ENCODE data around the gene PLIN1.

Gene PLIN1

DNA sequence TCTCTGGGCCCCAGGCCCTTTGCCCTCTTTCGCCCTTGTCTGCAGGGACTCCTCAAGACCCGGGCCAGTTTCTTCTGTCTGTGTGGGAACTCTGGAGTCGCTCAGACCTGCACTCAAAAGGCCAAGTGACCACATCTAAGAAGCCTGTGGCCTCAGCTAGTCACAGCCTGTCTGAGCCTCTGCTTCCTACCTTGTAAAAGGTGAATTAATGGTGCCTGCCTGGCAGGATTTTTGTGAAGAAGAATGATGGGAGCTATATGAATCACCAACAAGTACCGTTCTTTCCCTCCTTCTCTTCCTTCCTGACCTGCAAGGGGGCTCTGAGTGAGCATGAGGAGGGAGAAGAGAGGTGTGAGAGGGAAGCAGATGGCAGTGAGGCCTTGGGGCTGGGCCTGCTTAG lies 7.5 kb downstream of the PLIN1 start:
- DNase-seq: no peak

DNA sequence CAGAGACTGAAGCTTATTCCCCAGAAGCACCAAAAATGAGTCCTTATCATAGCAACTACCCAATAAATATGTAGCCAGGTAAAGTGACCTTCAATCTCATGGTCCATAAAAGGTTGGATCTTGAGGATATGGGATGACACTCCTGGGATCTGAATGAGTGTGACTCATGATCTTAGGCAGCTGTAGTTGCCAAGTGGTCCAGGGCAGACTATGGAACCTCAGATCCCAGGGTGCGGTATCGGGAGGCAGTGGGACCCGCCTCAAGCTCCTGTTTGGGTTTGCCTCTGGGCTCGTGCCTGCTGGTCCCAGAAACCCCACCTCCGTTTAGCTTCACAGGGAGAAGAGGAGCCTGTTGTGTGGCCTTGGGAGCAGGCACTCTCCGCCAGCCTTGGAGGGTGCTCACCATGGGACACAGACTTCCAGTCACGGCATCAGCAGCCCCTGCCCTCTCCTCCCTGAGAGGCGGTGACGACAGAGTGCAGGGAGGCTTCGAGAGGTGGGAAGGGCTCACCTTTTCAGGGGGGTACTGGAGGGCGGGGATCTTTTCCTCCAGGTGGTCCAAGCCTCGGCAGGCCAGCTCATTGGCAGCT lies 8.1 kb downstream of the PLIN1 start:
- no peak for DNase-seq

- no peak for DNase-seq
Observed at GRCh38 chr15:89669941-89670340, 9.2 kb downstream of the PLIN1 start.

DNA sequence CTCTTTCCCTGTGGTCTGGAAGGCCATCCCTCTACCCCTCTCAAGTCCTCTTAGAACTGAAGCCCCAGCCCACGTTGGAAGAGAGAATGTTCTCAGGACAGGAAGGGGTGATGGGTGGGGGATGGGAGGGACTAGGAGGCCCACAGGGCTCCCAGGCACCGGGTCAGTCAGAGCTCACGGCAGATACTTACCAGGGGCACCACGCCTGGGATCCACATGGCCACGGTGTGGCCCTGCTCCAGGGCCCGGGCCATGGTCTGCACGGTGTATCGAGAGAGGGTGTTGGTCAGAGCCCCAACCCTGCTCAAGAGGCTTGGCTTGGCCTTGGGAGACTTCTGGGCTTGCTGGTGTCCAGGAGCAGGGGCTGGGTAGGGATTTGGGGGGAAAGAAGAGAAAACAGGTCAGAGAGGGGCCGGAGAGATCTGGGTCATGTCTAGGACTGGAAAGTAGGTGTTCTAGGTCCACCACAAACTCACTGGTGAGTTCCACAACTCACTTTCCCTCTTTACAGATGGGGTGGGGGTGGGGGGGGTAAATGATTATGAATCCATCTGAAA lies 9.8 kb downstream of the PLIN1 start:
- DNase-seq: no peak

GRCh38 chr15:89668171-89668570 lies 11.0 kb downstream of the PLIN1 start:
- DNase-seq: no peak

DNA sequence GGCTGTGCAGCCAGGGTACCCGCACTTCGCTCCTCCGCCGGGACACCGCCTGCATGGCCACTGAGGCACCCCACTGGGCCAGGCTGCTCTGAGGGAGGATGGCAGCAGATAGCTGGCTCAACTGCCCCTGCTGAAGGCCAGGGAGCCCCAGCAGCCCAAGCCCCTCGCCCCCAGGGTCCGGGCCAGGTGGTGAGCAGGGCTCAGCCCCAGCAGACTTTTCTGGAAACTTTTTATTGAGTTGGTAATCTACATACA lies 11.5 kb downstream of the PLIN1 start:
- no peak for DNase-seq

GRCh38 chr15:89666858-89667705 lies 12.1 kb downstream of the PLIN1 start:
- DNase-seq: no peak

GRCh38 chr15:89666184-89666857 lies 12.8 kb downstream of the PLIN1 start:
- no peak for DNase-seq

DNA sequence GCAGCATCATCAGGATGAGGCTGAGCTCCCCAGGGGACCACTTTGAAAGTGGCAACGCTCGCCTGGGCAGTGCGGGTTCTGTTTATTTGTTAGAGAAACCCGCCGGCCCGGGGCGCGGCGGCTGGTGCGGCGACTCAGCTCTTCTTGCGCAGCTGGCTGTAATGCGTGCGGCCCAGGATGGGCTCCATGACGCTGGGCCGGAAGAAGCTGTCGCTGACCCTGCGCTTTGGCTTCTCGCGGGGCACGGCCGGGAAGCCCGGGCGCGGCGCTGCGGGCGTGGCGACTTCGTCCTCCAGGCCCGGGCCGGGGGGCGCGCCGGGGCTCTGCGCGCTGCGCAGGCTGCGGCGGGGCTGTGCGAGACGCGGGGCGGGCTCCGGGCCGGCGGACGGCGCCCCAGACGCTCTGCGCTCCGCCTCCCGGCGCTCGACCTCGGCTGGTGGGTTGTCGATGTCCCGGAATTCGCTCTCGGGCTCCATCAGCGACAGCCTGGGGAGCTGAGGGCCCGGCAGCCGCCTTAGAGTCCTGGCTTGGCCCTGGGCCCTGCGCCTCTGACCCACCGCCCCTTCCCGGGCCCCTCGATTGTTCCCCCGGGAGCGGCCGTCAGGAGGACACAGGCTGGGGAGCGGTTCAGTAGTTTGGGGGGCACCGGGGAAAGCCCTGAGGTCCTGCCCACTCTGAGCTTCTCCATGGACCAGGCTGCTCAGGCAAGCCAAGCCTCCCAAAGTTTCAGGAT lies 13.6 kb downstream of the PLIN1 start:
- no peak for DNase-seq

- DNase-seq: no peak
Observed at GRCh38 chr15:89664441-89665350, 14.5 kb downstream of the PLIN1 start.

DNA sequence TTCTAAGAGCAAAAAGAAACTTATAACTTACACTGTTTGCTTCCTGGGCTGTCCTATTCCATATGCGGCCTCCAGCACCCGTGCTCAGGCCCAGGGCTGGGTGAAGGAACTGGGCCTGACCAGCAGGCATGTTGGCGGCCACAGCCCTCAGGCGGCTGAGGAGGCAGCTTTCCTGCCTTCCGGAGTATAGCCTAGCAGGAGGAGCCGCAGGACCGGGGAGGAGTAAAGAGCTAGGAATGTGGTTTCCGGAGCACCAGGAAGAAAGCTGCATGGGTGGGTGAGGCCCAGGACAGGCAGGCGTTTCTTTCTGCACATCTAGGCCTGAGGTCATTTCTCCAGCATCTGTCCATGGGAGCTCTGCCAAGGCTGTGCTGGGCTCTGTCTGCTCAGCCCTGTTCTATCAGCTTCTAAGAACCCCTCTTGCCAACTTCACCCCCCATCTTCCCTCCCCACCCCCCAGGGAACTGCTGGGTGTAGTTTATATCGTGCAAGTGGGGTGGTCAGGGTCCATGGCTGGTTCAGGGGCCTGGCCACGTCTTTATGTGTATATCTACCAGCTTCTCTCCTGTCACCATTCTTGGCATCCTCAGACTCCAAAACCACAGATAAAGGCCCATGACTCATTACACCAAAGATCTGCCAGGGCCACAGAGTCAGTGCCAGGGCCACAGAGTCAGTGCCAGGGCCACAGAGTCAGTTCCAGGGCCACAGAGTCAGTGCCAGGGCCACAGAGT lies 16.1 kb downstream of the PLIN1 start:
- no peak for DNase-seq

GRCh38 chr15:89660556-89660955 lies 18.6 kb downstream of the PLIN1 start:
- no peak for DNase-seq

GRCh38 chr15:89659295-89659694 lies 19.9 kb downstream of the PLIN1 start:
- DNase-seq: no peak

- DNase-seq: no peak
Observed at GRCh38 chr15:89657686-89658200, 21.4 kb downstream of the PLIN1 start.

DNA sequence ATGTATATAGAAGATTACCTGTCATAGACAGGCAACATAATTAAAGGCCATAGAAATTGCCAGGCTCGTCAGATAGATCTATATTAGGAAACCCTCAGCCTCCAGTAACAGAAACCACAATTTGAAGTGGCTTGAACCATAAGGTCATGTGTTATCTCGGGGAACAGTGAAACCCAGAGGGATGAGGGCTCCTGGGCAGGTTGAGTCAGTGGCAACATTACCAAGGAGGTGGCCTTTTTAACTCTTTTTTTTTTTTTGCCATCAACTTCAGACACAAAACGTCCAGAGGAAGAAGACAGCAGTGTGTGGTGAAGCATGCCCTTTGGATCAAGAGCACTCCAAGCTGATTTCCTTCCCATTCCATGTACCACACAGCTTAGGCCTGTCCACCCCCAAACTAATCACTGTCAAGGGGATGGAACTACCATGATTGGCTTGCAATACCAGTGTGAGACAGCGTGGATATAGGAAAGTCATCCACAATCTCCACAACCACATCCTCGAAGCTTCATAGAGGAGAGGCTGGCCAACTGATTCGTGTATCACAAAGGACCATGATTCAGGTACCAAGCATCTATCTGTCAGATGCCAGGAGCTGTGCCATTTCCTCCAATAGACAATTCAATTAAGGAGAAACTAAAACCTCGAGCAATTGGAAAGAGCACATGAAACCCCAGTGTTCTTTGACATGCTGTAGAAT lies 22.9 kb downstream of the PLIN1 start:
- no peak for DNase-seq

- no peak for DNase-seq
Observed at GRCh38 chr15:89654847-89655805, 24.0 kb downstream of the PLIN1 start, which contains the start of gene KIF7. TSS of gene KIF7 (minus strand) at chr15:89655467. CDS start at chr15:89652930, 2,537 bp downstream.

DNA sequence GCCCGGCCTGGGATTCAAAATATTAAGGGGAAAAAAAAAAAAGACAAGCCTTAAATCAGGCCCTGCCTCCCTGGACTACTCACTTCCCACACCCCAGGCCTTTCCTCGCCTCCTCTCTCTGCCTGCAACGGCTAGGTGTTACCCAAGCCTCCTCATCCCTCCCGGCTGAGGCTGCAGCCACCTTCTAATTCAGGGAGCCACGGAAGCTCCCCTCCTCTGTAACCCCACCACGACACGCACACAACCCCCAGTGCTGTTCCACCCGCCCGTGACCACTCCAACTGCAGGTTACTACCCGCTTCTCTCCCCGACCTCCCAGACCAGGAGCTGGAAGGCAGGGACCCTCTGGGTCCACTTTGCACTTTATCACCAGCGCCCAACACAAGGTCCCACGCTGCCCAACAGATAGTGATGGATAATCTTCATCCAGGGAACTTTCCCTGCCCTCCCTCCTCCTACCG lies 24.8 kb downstream of the PLIN1 start:
- DNase-seq: no peak

DNA sequence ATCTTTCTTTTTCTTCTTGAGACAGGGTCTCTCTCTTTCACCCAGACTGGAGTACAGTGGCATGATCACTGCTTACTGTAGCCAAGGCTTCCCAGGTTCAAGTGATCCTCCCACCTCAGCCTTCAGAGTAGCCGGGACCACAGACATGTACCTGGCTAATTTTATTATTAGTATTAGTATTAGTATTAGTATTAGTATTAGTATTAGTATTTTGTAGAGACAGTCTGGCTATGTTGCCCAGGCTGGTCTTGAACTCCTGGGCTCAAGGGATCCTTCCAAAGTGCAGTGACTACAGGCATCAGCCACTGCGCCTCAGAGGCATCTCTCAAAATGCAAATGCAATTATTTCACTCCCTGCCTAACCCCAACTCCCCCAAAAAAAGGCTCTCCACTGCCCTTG lies 25.6 kb downstream of the PLIN1 start:
- DNase-seq: no peak

GRCh38 chr15:89652666-89653065 lies 26.5 kb downstream of the PLIN1 start:
- no peak for DNase-seq
